ENCODE results near the gene CCDC71L.
A peak's percentile ranks its signal among the peaks of the same experiment; 100 is the strongest.

Gene CCDC71L

GRCh38 chr7:106644999-106645398 is 16.0 kb downstream of the CCDC71L start:
- TF ChIP-seq PPARA (CRISPR knock-in tag; IDR thresholded peaks at IDR 0.05; ENCODE audit: borderline replicate concordance) = no peak
- TF ChIP-seq ZC3H10 (CRISPR knock-in tag; IDR thresholded peaks at IDR 0.05) = no peak
- no peak for TF ChIP-seq RARB (CRISPR knock-in tag; IDR thresholded peaks at IDR 0.05)
- TF ChIP-seq ESRRG (CRISPR knock-in tag; IDR thresholded peaks at IDR 0.05) = no peak
- no peak for TF ChIP-seq ISL1 (CRISPR knock-in tag; IDR thresholded peaks at IDR 0.05)
- no peak for TF ChIP-seq ZNF70 (CRISPR knock-in tag; IDR thresholded peaks at IDR 0.05)
- no peak for TF ChIP-seq OSR1 (CRISPR knock-in tag; IDR thresholded peaks at IDR 0.05)
- no peak for TF ChIP-seq SNAI2 (CRISPR knock-in tag; IDR thresholded peaks at IDR 0.05)
- TF ChIP-seq TSHZ2 (CRISPR knock-in tag; IDR thresholded peaks at IDR 0.05) = no peak
- no peak for TF ChIP-seq ZFP30 (CRISPR knock-in tag; IDR thresholded peaks at IDR 0.05)
- TF ChIP-seq POU6F1 (CRISPR knock-in tag; IDR thresholded peaks at IDR 0.05; ENCODE audit: borderline replicate concordance, low read depth) = no peak
- no peak for TF ChIP-seq CREB5 (CRISPR knock-in tag; IDR thresholded peaks at IDR 0.05; ENCODE audit: low read depth)
- no peak for TF ChIP-seq TOX (CRISPR knock-in tag; IDR thresholded peaks at IDR 0.05; ENCODE audit: borderline replicate concordance)
- TF ChIP-seq PATZ1 (CRISPR knock-in tag; IDR thresholded peaks at IDR 0.05; ENCODE audit: borderline replicate concordance) = no peak
- TF ChIP-seq GLIS3 (CRISPR knock-in tag; IDR thresholded peaks at IDR 0.05) = no peak
- no peak for TF ChIP-seq CSDC2 (CRISPR knock-in tag; IDR thresholded peaks at IDR 0.05)
- TF ChIP-seq BACH2 (CRISPR knock-in tag; IDR thresholded peaks at IDR 0.05; ENCODE audit: borderline replicate concordance) = no peak
- no peak for ATAC-seq

GRCh38 chr7:106643216-106644000 is 17.6 kb downstream of the CCDC71L start:
- TF ChIP-seq ISL1 (CRISPR knock-in tag; IDR thresholded peaks at IDR 0.05) (peak; percentile 40; the same call in 1 of the 2 replicates), TSHZ2 (CRISPR knock-in tag; IDR thresholded peaks at IDR 0.05) (no peak)
- no peak for ATAC-seq

GRCh38 chr7:106641416-106641815 is 19.5 kb downstream of the CCDC71L start:
- ATAC-seq = no peak
- no peak for TF ChIP-seq CSRNP3 (CRISPR knock-in tag; IDR thresholded peaks at IDR 0.05)
- TF ChIP-seq ESRRG (CRISPR knock-in tag; IDR thresholded peaks at IDR 0.05) = no peak
- no peak for TF ChIP-seq RARB (CRISPR knock-in tag; IDR thresholded peaks at IDR 0.05)
- no peak for TF ChIP-seq PATZ1 (CRISPR knock-in tag; IDR thresholded peaks at IDR 0.05; ENCODE audit: borderline replicate concordance)
- TF ChIP-seq ISL1 (CRISPR knock-in tag; IDR thresholded peaks at IDR 0.05) = no peak
- TF ChIP-seq ZNF565 (CRISPR knock-in tag; conservative IDR thresholded peaks at IDR 0.05; ENCODE audit: low read depth) = no peak
- no peak for TF ChIP-seq BACH2 (CRISPR knock-in tag; IDR thresholded peaks at IDR 0.05; ENCODE audit: borderline replicate concordance)
- no peak for TF ChIP-seq OSR1 (CRISPR knock-in tag; IDR thresholded peaks at IDR 0.05)
- TF ChIP-seq ZFP3 (CRISPR knock-in tag; IDR thresholded peaks at IDR 0.05) = no peak
- no peak for TF ChIP-seq ZC3H10 (CRISPR knock-in tag; IDR thresholded peaks at IDR 0.05)
- TF ChIP-seq ZNF70 (CRISPR knock-in tag; IDR thresholded peaks at IDR 0.05) = no peak
- no peak for TF ChIP-seq POU6F1 (CRISPR knock-in tag; IDR thresholded peaks at IDR 0.05; ENCODE audit: borderline replicate concordance, low read depth)
